NCI-H526 treated with DMSO at 0.1 percent for 48 hours (cell line): ENCODE results near the gene COL28A1.
"Not testable (repeated sequence)": the region's sequence is repeated elsewhere in the genome, so short reads cannot be mapped to it uniquely, and the experiment has no call there.

ENCODE experiments used
- DNase-seq: peaks from one replicate; lab custom pipeline; 2025; lab: John Stamatoyannopoulos, UW

COL28A1 gene

GRCh38 chr7:7464991-7465765 lies 70.5 kb downstream of the COL28A1 start:
- not testable (repeated sequence) for DNase-seq

- no peak for DNase-seq
These were observed 81.7 kb downstream of the COL28A1 start for GRCh38 chr7:7454000-7454399.

- no peak for DNase-seq
These were observed 83.0 kb downstream of the COL28A1 start for GRCh38 chr7:7452652-7453051.

- no peak for DNase-seq
These were observed 83.6 kb downstream of the COL28A1 start for GRCh38 chr7:7452119-7452518.

- no peak for DNase-seq
These were observed 86.6 kb downstream of the COL28A1 start for GRCh38 chr7:7449055-7449454.

- DNase-seq, result no peak
These were observed 89.1 kb downstream of the COL28A1 start for GRCh38 chr7:7446616-7447015.

- DNase-seq, result no peak
These were observed 91.8 kb downstream of the COL28A1 start for GRCh38 chr7:7443806-7444350.

GRCh38 chr7:7439564-7439963 lies 96.1 kb downstream of the COL28A1 start:
- DNase-seq, result no peak

GRCh38 chr7:7438851-7439250 lies 96.8 kb downstream of the COL28A1 start:
- DNase-seq, result no peak

GRCh38 chr7:7435978-7436377 lies 99.7 kb downstream of the COL28A1 start:
- DNase-seq, result no peak

GRCh38 chr7:7434329-7434728 lies 101.3 kb downstream of the COL28A1 start:
- no peak for DNase-seq

GRCh38 chr7:7433811-7434210 lies 101.9 kb downstream of the COL28A1 start:
- no peak for DNase-seq

- DNase-seq, result no peak
These were observed 102.7 kb downstream of the COL28A1 start for GRCh38 chr7:7432979-7433378.

- no peak for DNase-seq
These were observed 106.9 kb downstream of the COL28A1 start for GRCh38 chr7:7428806-7429205.

GRCh38 chr7:7427363-7427762 lies 108.3 kb downstream of the COL28A1 start:
- DNase-seq, result no peak

GRCh38 chr7:7426676-7427075 lies 109.0 kb downstream of the COL28A1 start:
- no peak for DNase-seq

GRCh38 chr7:7425321-7425720 lies 110.4 kb downstream of the COL28A1 start:
- DNase-seq, result no peak

GRCh38 chr7:7424151-7424873 lies 111.4 kb downstream of the COL28A1 start:
- DNase-seq, result peak; percentile 26

GRCh38 chr7:7422641-7423040 lies 113.0 kb downstream of the COL28A1 start:
- DNase-seq, result no peak

GRCh38 chr7:7421826-7422225 lies 113.8 kb downstream of the COL28A1 start:
- no peak for DNase-seq

GRCh38 chr7:7418997-7419396 lies 116.7 kb downstream of the COL28A1 start:
- DNase-seq, result no peak

- no peak for DNase-seq
These were observed 117.8 kb downstream of the COL28A1 start for GRCh38 chr7:7417851-7418250.

- DNase-seq, result no peak
These were observed 118.3 kb downstream of the COL28A1 start for GRCh38 chr7:7417414-7417813.
